T-helper 22 cell (primary cell): ENCODE measurements around the gene FNDC3B.

ENCODE experiments used
- DNase-seq: peaks from one replicate; pipeline ENCODE4 v3.0.0-alpha.2; 2020; ENCODE audit warnings: low read depth

The FNDC3B gene

GRCh38 chr3:172402892-172403643 is 363.7 kb downstream of the FNDC3B start:
- DNase-seq, result no peak

GRCh38 chr3:172404237-172404962 is 365.0 kb downstream of the FNDC3B start:
- no peak for DNase-seq

GRCh38 chr3:172405914-172406313 is 366.5 kb downstream of the FNDC3B start:
- no peak for DNase-seq

- no peak for DNase-seq
Observed at GRCh38 chr3:172407872-172408271, 368.5 kb downstream of the FNDC3B start.

- DNase-seq, result no peak
Observed at GRCh38 chr3:172410702-172411477, 371.5 kb downstream of the FNDC3B start.

GRCh38 chr3:172411478-172411947 is 372.1 kb downstream of the FNDC3B start:
- no peak for DNase-seq

GRCh38 chr3:172415323-172415722 is 375.9 kb downstream of the FNDC3B start:
- no peak for DNase-seq

- no peak for DNase-seq
Observed at GRCh38 chr3:172437713-172438112, 398.3 kb downstream of the FNDC3B start.

GRCh38 chr3:172438186-172438585 is 398.8 kb downstream of the FNDC3B start:
- no peak for DNase-seq

- DNase-seq, result no peak
Observed at GRCh38 chr3:172441581-172441980, 402.2 kb downstream of the FNDC3B start.

GRCh38 chr3:172442606-172443005 is 403.2 kb downstream of the FNDC3B start:
- DNase-seq, result no peak

GRCh38 chr3:172444821-172445220 is 405.4 kb downstream of the FNDC3B start:
- DNase-seq, result no peak

- DNase-seq, result no peak
Observed at GRCh38 chr3:172446198-172446597, 406.8 kb downstream of the FNDC3B start.

GRCh38 chr3:172447611-172448579 is 408.5 kb downstream of the FNDC3B start, which contains the start of gene GHSR:
Gene GHSR, minus strand, starts transcription at chr3:172448456. Its CDS starts 43 bp downstream, at chr3:172448413.
- no peak for DNase-seq

GRCh38 chr3:172448661-172449465 is 409.5 kb downstream of the FNDC3B start:
- DNase-seq, result no peak

- DNase-seq, result no peak
Observed at GRCh38 chr3:172449466-172450149, 410.2 kb downstream of the FNDC3B start.
